GM19452 (cell line): ENCODE measurements around the gene MRC2.

Experiments
- ATAC-seq: cut with Tn5 transposase; IDR thresholded peaks from one replicate; pipeline ENCODE4 v1.9.1; 2021; ENCODE audit not compliant: unreplicated experiment

Gene MRC2

DNA sequence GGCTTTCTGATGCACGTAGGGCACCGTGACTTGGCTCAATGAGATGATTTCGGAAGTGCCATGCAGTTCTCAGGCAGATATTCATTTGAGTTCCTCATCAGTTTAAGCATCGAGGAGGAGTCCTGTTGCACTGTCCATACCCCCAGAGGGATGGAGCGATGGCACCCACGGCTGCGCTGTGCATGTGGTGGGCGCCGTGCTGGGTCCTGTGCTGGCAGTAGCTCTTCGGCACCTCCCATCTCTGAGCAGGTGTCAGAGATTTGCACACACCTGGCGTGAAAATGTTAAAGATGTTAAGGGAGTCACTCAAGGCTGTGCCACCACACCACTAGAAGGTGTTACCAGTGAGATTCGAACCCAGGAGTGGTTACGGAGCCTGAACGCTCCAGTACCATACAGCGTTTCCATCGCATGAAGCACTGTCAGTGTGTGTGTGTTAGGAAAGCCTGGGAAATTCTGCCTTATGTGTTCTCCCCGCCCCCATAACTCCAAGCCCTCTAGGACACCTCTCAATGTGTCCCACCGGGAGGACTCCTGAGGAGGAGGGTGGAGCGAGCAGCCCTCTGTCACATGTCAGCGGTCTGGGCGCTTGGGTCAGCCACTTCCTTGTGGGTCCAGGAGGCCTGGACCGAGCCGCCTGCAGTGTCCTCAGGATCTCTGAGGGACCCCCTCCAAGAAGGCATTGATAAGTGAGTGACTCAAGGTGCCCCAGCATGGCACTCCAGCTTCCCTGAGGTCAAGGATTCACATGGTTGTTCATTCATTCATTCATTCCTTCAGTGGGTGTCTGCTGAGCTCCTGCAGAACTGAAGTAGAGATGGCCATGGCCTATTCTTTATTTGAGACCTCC lies 3.8 kb downstream of the MRC2 start:
- no peak for ATAC-seq

DNA sequence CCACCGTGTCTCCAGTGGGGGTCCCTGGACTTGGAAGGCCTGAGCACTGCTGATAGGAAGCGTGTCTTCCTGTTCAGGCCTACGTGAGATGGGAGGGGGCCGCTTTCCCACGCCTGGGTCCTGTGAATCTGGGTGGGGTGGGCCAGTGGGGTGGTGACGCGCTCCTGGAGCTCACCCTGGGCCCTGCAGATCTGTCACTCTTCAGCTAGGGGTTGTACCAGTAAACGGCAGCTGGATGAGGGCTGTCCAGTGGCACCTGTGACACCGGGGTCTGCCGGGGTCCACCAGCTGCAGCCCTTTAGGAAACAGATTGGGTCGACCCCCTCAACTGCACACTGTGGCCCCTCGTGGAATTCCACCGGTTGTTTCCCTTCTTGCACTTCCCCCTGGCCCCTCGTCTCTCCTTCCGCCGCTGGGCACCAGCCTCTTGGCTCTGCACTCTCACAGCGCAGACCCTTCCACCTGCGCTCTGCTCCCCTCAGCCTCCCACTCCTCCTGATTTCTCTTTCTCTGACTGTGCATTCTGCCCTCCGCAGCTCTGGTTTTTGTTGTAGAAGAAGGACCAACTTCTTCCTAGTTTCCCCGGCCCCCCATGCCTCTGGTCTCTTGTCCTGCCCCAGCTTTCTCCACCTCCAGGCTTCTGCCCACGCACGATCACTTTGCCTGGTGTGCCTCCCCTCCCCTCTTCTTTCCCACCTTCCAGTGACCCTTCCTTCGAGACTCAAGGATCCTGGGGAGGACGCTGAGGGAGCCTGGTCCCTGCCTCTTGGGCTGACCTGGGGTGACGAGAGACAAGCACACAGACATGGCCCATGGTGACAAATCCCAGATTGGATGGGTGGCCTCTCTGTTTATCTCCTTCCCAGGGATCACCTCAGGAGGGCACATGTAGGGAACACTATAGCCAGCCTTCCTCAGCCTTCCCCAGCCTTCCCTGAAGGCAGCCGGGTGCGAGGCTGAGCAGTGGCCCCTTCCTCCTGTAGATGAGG lies 4.8 kb downstream of the MRC2 start:
- ATAC-seq: no peak

DNA sequence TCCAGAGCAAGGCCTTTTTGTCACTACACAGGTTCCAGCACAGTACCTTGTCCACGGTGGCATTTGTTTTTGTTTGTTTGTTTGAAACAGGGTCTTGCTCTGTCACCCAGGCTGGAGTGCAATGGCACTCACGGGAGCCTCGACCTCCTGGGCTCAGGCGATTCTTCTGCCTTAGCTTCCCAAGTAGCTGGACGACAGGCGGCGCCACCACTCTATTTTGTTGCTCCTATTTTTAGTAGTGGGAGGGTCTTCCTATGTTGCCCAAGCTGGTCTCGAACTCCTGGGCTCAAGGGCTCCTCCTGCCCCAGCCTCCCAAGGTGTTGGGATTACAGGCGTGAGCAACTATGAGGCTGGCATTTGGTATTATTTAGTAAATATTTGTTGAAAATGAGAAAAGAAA lies 10.3 kb downstream of the MRC2 start:
- no peak for ATAC-seq

DNA sequence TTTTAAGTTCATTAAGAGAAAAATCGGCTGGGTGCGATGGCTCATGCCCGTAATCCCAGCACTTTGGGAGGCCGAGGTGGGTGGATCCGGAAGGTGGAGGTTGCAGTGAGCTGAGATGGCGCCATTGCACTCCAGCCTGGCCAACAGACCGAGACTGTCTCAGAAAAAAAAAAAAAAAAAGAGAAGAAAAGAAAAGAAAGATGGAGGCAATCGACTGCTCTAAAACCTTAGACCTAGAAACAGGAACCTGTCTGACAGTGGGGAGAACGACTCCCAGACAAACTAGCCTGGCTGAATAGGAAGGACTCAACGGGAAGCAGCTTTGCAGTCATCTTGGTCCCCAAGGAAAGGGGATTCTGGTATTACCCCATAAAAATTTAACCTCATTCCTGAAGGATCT lies 13.7 kb downstream of the MRC2 start:
- no peak for ATAC-seq

DNA sequence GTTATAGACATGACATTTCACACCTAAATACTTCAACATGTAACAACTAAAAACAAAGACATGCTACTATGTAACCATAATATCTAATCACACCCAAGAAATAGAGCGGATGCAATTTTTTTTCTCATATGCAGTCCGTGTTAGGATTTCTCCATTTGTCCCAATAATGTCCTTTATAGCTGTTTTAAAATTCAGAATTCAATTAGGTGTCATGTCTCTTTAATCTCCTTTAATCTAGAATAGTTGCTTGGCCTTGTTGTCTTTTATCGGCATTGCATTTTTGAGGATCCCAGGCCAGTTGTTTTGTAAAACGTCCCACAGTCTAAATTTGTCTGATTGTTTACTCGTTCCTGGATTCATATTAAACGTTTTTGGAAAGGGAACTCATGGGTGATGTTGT lies 14.5 kb downstream of the MRC2 start:
- no peak for ATAC-seq

DNA sequence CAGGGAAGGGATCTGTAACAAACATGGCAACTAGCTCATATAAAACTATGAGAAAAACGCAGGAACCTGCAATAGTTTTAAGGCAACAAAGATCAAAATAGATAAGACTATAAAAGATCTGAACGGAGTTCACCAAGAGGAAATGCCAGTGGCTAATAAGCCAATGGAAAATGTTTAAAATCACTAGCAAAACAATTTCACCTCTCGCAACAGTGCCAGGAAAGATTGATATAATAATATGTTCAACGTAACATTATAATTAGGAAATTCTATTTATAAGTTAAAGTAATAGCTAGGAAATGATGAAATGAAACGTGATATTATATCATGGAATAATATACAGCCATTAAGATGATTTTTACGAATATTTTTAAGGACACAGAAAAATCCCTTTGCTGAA lies 16.0 kb downstream of the MRC2 start:
- ATAC-seq: no peak

DNA sequence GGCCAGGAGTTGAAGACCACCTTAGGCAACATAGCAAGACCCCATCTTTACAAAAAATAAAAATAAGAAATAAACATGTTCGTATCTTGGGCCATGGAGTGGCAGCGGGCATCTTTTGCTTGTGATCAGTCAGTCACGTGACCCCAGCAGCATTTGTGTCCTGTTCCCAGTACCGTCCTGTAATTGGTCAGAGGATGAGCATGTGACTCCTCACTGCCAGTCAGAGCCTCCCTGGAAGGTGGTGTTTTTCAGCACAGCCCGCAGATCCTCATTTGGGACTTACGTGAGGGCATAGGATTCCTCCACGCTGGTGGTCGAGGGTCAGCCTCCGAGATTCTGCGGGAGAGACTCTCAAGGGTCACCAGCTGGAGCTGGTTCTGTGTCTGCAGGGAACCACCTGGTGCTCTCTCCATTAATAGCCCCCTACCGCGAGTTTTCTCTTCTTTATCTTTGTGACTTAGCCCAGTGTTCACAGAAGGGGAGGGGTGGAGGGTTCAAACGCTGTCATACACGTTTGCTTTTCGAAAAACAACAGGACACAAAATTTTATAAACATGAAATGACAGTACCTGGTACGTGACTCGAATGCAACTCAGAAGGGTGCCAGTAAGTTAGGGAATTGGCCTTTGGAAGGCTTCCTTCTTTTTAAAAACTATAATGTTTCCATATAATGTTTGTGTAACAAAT lies 17.2 kb downstream of the MRC2 start:
- ATAC-seq: no peak

DNA sequence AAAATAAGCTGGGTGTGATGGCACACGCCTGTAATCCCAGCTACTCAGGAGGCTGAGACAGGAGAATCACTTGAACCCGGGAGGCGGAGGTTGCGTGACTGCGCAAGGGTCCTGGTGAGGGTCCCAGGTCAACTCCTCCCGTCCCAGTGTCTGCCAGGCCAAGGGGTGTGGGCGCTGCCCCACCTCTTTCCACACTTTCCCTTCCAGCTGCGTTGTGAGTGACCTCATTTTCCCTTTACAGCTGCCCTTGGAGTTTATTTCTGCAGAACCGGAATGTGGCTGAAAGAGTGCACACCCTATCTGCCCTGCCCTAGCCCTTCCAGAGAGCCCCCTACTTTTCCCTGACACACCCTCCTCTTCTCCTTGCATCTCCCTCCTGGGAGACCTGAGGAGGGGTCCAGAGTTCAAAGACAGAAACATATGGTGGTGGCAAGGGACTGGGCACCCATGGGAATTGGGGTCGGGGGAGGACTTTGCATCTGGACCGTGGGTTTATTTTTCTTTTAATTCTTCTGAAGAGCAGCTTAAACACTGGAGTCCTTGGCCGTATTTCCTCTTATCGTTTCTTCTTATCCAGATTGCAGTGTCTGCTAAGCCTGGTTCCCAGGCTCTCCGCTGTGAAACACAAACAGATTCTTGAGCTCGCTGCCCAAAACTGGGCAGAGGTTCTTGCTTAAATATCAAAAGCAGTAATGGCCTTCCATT lies 20.9 kb downstream of the MRC2 start:
- no peak for ATAC-seq

DNA sequence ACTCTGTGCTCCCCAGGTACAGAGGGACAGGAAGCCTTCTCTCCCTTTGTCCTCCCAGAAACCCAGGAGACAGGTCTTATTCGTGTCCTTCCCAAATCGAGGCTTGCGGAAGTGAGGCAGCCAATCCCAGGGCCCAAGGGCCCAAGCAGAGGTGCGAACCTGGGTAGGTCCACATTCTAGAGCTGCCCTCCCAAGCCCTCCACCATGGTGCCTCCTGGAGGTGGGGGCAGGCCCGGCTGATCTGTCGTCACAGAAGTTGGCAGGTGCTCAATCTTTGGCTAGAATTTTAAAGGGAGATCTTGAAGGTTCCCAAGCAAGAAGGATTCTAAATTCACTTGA lies 21.5 kb downstream of the MRC2 start:
- ATAC-seq: no peak

DNA sequence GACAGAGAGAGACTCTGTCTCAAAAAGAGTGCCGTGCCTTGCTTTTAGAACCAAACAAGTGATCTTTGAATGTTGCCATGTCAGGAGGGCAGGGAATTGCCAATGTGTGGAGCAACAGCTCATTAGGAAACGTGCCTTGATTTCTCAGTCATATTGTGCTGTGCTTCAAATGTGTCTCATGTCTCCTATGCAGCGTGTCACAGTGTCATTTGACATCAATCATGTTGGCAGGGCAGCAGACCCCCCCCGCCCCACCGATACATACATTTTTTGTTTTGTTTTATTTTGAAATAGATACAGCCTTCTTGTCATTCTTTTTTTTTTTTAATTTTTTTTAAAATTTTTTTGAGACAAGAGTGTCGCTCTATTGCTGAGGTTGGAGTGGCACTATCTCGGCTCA lies 22.1 kb downstream of the MRC2 start:
- no peak for ATAC-seq

DNA sequence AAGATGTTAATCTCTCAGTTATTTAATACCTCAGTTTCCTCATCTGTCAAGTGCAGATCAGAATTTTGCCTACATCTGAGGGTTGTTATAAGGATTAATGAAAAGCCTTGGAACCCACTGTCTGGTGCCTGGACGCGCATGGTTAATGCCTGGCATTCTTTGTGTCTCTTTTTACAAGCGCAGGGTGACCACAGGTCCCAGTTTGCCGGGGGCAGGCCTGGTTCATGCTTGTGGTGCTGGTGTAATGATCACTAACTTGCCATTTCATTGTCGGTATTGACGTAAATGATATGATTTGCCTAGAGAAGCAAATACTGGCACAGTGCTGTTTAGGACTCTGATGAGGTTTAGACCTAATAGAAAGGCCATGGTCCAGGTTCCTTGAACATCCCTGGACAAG lies 23.1 kb downstream of the MRC2 start:
- no peak for ATAC-seq

DNA sequence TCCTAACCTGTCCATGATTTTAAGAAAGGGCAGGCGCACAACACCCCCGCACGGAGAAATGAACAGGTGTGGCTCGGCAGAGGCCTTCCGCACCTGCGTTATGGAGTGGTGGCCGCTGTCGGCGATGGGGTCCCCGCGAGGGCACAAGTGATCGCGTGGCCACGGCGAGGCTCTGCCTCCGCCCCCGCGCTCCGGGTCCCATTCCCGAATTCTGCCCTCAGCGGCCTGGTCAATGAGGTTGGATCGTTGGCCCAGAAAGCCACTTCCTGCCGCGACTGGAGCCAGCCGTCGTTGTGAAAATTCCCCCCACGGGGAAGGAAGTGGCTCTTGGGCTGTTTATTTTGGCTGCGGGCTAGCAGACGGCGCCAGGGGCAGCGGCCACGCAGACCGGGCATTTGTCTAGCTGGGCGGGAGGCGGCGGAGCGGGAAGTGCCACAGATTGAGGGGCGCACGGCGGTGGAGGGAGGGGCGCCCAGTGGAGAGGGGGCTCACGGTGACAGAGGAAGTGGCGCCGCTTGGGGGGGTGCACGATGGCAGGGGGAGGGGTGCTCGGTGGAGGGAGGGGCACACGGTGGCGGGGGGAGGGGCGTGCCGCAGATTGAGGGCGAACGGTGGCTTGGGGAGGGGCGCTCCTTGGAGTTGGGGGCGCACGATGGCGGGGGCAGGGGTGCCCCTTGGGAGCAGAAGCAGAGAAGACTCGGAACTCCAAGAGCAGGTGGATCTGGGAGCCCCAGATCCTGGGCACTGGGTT lies 25.0 kb downstream of the MRC2 start:
- ATAC-seq: no peak

DNA sequence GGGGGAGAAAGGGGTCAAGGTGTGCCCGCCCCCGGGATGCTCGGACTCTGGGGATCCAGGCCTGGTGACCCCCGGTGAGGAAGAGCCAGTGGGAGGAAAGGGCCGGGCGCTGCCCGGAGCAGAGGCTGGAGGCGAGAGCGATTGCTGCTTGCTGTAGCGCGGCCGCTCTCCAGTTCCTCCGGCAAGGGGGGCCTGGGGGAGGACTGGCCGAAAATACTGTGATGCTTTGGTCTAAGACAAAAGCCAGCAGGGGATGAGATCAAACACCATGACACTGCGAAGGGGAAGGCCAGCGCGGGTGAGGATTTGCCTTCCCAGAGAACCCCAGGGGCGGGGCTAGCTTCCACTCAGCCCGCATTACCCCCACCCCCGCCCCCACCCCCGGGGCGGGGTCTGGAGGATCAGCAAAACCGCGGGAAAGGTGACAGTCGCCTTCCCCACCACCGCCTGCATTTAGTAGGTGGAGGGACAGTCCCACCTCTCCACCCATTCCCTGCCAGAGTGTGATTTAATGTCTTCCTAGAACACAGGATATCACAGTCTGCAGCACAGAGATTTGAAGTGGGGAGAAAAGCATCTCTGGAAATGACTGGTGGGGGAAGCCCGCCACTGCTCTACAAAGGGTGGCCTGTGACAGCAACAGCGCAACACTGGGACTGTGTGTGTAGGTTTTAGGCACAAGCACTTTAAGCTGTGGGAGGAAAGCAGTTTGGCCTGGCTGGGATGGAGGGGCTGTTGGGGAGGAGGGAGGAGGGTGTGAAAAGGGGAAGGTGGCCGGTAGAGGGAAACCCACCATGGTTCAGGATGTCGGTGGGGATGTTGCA lies 25.7 kb downstream of the MRC2 start:
- ATAC-seq: peak; percentile 91

DNA sequence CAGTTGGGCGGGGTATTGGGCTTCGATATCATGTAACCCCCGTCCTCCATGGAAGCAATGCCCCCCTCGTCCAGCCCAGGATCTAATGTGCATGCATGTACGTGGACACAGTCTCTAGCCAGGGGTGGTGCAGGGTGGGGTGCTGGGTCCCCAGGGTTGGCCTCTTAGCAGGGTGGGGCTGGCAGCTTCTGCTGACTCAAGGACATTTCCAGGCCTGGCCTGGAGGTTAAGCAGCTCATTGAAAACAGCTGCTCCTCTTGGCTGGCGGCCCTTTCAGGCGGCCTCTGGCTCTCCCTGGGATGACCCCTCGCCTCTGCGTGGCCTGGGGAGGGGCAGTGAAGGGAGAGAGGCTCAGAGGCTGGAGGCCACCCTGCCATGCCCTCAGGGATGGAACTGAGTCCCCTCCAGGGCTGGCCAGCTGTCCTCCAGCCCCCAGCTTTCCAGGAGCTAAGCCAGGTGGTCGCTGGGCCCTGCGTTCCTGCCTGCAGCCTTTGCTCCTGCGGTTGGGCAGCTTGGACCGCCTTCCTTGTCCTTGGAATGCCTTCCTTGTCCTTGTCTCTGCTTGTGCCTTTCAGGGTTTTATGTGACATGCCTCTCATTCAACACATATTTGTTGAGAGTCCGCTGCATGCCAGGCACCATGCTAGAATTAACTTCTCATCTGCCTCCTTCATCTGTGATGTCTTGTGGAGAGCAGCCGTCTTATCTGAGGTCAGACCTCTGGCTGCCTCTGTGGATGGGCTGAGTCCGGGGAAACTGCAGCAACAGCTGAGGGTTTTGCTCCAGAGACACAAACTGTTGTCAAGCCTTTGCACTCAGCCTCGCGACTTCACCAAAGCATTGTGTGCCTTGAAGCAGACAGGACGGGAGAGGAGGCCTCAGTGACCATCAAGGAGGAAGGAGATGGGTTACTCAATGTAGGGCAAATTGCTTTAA lies 26.6 kb downstream of the MRC2 start:
- ATAC-seq: no peak

DNA sequence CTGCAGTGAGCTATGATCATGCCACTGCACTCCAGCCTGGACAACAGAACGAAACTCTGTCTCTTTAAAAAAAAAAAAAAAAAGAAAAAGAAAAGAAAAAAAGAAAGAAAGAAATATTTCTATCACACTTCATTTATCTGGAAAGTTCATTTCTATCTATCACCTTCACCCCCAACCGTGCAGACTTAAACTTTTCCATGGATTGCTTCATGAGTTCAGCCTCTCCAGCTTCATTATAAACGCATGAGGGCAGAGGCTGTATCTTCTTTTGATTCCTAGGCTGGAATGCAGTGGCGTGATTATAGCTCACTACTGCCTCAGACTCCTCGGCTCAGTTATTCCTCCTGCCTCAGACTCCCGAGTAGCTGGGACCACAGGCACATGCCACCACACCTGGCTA lies 28.2 kb downstream of the MRC2 start:
- ATAC-seq: no peak

DNA sequence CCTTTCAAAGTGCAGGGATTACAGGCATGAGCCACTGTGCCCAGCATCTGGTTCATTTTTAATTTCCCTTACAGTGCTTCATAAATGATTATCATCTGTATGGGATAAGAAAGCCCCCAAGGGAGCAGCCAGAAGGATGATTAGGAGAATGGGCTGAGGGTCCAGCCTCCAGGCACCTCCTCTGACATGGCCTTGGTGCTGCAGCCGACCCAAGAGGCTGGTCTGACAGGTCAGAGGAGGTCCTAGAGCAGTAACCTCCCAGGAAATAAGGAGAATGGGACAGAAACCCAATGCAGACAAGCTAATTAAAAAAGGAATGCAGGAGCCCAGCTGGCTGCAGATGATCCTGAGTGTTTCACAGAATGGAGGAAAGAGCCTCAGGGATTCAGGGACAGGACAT lies 29.0 kb downstream of the MRC2 start:
- ATAC-seq: no peak

DNA sequence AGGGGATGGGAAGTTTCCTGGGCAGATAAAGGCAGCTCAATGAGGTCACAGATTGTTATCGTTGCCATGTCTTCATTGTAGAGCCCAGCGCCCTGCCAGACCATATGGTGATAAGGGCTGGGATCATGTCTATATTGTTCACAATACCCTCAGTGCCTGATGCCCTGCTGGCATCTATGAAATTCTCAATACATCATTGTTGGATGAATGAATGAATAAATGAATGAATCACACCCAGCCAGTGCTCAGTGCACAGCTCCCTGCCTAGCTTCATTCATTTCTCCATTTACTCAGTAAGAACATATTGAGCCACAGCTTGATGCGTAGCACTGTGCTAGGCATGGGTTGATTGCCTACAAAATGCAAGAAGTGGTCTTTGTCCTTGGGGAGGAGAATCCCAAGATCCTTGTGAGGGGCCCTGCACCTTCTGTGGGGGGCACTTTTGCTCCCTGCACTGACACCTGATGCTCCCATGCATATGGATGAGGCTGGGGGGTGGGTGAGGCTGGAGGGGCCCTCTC lies 29.7 kb downstream of the MRC2 start:
- ATAC-seq: no peak

DNA sequence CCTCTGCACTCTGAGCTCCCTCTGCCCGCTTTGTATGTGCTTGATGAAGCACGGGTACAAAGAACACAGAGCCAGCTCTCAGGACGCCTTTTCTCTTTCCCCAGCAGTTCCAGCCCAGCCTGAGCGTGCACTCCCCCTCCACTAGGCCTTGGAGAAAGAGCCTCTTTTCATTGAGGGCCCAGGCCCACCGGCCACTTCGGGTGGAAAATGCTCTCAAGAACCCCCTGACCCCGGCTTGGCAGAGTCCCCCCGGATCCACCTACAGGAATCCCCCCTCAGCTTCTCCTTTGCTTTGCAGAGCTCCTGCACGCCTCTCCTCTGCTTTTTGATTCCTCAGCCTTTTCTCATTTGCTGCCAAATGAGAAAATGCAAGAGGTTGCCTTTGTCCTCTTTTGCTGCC lies 30.2 kb downstream of the MRC2 start:
- ATAC-seq: no peak
